Measurements from ENCODE around the gene CDH22. TPM values are rescaled to one million over a fixed set of nuclear protein-coding genes. Genes with fewer than 3 reads are reported as not detected.

The CDH22 gene
- total and polyA plus RNA-seq, 2 experiments from 2014 or later = 0.08 to 0.10 TPM

DNA sequence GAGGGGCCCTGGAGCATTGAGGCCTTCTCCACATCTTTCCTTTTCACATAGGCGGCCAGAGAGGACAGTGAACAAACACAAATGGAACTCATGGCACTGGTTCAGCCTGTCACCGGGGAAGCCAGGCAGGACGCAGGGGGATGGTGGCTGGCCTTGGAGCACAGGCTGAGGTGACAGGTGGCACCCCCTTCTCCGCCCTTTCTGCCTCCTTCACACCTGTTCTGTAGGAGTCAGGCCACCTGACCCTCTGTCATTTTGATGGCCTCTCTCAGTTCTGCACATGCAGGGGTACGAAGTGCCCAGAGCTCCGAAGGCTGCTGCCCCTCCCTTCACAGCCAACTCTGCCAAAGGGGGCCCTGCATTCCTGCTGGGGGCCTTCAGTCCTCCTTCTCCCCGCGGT lies 129.4 kb downstream of the CDH22 start:
- H3K4me3 Mint-ChIP-seq = no peak overlapping the region
- Histone ChIP-seq H3K79me2 (replicated peaks; ENCODE audit: insufficient read depth) (no peaks in the 10 kb centered on the region), H3K27me3 (ENCODE audit: insufficient read depth) (peaks cover 22% of the 10 kb centered on the region), H3K4me2 (no peak overlapping the region), H3F3A (replicated peaks; ENCODE audit: low read depth) (no peaks in the 10 kb centered on the region), H3K9me2 (ENCODE audit: insufficient read depth) (no peaks in the 10 kb centered on the region), H2AFZ (no peak overlapping the region), H3K36me3 (ENCODE audit: insufficient read depth) (no peaks in the 10 kb centered on the region), H3K27ac (ENCODE audit: low read depth) (no peak overlapping the region), H3K4me3 (no peak overlapping the region), H4K20me1 (replicated peaks; ENCODE audit: insufficient read depth) (no peaks in the 10 kb centered on the region), H3K4me1 (ENCODE audit: insufficient read depth) (no peaks in the 10 kb centered on the region)
- ATAC-seq (no peak), DNase-seq (ENCODE audit: low spot score) (no peak)
- H3K4me1 Mint-ChIP-seq = no peaks in the 10 kb centered on the region; the same call in 2 of the 3 replicates
- H3K36me3 Mint-ChIP-seq (ENCODE audit: low read depth) = no peaks in the 10 kb centered on the region; the same call in 2 of the 3 replicates
- H3K9me3 Mint-ChIP-seq = no peaks in the 10 kb centered on the region
- TF ChIP-seq, protein P1, sequence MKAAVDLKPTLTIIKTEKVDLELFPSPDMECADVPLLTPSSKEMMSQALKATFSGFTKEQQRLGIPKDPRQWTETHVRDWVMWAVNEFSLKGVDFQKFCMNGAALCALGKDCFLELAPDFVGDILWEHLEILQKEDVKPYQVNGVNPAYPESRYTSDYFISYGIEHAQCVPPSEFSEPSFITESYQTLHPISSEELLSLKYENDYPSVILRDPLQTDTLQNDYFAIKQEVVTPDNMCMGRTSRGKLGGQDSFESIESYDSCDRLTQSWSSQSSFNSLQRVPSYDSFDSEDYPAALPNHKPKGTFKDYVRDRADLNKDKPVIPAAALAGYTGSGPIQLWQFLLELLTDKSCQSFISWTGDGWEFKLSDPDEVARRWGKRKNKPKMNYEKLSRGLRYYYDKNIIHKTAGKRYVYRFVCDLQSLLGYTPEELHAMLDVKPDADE (IDR thresholded peaks at IDR 0.05) = no peak
- TF ChIP-seq ZNF114 (CRISPR knock-in tag; IDR thresholded peaks at IDR 0.05) (no peak), STAT1 (IDR thresholded peaks at IDR 0.05; ENCODE audit: unreplicated experiment) (no peak), JUNB (IDR thresholded peaks at IDR 0.05; ENCODE audit: unreplicated experiment) (no peak), POLR2AphosphoS5 (IDR thresholded peaks at IDR 0.05; ENCODE audit: low read depth) (no peak)
- H3K27me3 Mint-ChIP-seq (ENCODE audit: insufficient read depth, low read depth, poor library complexity) = peaks cover 22% of the 10 kb centered on the region
- H3K27ac Mint-ChIP-seq = no peak overlapping the region

DNA sequence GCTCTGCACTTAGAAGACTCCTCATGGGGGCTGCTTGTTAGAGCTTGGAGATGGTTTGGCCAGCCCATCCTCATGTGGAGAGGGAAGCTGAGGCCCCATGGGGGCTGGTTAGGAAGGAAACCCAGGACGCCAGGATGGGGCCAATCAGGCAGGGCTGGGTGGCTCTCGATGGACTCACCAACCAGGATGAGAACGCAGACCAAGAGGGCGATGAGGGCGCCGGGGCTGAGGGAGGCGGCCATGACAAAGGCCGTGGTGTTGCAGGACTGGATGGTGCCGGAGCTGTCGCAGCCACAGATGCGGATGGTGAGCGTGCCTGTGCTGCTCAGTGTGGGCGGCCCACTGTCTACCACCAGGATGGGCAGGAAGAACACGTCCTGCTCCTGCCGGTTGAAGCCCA lies 130.5 kb downstream of the CDH22 start:
- H4K20me1 ChIP-seq (replicated peaks; ENCODE audit: insufficient read depth) = no peaks in the 10 kb centered on the region
- no peaks in the 10 kb centered on the region for H3K9me3 Mint-ChIP-seq
- H3K4me3 Mint-ChIP-seq = no peak overlapping the region
- no peaks in the 10 kb centered on the region for H3K79me2 ChIP-seq (replicated peaks; ENCODE audit: insufficient read depth)
- ATAC-seq = no peak
- no peaks in the 10 kb centered on the region for H3K4me1 ChIP-seq (ENCODE audit: insufficient read depth)
- H3K36me3 ChIP-seq (ENCODE audit: insufficient read depth) = no peaks in the 10 kb centered on the region
- H3F3A ChIP-seq (replicated peaks; ENCODE audit: low read depth) = no peaks in the 10 kb centered on the region
- H3K9me2 ChIP-seq (ENCODE audit: insufficient read depth) = no peaks in the 10 kb centered on the region
- no peak overlapping the region for H3K4me2 ChIP-seq
- no peak overlapping the region for H2AFZ ChIP-seq
- peaks cover 33% of the 10 kb centered on the region for H3K27me3 ChIP-seq (ENCODE audit: insufficient read depth)
- H3K27ac ChIP-seq (ENCODE audit: low read depth) = no peak overlapping the region
- no peaks in the 10 kb centered on the region; the same call in 2 of the 3 replicates for H3K4me1 Mint-ChIP-seq
- TF ChIP-seq ZNF331 (CRISPR knock-in tag; IDR thresholded peaks at IDR 0.05; ENCODE audit: low read depth) (no peak), NANOG (IDR thresholded peaks at IDR 0.05; ENCODE audit: borderline replicate concordance) (no peak), JUNB (IDR thresholded peaks at IDR 0.05; ENCODE audit: unreplicated experiment) (no peak), CREB1 (CRISPR knock-in tag; IDR thresholded peaks at IDR 0.05; ENCODE audit: low read depth) (no peak)
- TF ChIP-seq, protein P2, sequence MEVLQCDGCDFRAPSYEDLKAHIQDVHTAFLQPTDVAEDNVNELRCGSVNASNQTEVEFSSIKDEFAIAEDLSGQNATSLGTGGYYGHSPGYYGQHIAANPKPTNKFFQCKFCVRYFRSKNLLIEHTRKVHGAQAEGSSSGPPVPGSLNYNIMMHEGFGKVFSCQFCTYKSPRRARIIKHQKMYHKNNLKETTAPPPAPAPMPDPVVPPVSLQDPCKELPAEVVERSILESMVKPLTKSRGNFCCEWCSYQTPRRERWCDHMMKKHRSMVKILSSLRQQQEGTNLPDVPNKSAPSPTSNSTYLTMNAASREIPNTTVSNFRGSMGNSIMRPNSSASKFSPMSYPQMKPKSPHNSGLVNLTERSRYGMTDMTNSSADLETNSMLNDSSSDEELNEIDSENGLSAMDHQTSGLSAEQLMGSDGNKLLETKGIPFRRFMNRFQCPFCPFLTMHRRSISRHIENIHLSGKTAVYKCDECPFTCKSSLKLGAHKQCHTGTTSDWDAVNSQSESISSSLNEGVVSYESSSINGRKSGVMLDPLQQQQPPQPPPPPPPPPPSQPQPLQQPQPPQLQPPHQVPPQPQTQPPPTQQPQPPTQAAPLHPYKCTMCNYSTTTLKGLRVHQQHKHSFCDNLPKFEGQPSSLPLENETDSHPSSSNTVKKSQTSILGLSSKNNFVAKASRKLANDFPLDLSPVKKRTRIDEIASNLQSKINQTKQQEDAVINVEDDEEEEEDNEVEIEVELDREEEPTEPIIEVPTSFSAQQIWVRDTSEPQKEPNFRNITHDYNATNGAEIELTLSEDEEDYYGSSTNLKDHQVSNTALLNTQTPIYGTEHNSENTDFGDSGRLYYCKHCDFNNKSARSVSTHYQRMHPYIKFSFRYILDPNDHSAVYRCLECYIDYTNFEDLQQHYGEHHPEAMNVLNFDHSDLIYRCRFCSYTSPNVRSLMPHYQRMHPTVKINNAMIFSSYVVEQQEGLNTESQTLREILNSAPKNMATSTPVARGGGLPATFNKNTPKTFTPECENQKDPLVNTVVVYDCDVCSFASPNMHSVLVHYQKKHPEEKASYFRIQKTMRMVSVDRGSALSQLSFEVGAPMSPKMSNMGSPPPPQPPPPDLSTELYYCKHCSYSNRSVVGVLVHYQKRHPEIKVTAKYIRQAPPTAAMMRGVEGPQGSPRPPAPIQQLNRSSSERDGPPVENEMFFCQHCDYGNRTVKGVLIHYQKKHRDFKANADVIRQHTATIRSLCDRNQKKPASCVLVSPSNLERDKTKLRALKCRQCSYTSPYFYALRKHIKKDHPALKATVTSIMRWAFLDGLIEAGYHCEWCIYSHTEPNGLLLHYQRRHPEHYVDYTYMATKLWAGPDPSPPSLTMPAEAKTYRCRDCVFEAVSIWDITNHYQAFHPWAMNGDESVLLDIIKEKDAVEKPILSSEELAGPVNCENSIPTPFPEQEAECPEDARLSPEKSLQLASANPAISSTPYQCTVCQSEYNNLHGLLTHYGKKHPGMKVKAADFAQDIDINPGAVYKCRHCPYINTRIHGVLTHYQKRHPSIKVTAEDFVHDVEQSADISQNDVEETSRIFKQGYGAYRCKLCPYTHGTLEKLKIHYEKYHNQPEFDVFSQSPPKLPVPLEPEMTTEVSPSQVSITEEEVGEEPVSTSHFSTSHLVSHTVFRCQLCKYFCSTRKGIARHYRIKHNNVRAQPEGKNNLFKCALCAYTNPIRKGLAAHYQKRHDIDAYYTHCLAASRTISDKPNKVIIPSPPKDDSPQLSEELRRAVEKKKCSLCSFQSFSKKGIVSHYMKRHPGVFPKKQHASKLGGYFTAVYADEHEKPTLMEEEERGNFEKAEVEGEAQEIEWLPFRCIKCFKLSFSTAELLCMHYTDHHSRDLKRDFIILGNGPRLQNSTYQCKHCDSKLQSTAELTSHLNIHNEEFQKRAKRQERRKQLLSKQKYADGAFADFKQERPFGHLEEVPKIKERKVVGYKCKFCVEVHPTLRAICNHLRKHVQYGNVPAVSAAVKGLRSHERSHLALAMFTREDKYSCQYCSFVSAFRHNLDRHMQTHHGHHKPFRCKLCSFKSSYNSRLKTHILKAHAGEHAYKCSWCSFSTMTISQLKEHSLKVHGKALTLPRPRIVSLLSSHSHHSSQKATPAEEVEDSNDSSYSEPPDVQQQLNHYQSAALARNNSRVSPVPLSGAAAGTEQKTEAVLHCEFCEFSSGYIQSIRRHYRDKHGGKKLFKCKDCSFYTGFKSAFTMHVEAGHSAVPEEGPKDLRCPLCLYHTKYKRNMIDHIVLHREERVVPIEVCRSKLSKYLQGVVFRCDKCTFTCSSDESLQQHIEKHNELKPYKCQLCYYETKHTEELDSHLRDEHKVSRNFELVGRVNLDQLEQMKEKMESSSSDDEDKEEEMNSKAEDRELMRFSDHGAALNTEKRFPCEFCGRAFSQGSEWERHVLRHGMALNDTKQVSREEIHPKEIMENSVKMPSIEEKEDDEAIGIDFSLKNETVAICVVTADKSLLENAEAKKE (CRISPR knock-in tag; IDR thresholded peaks at IDR 0.05) = no peak
- TF ChIP-seq, protein P3, sequence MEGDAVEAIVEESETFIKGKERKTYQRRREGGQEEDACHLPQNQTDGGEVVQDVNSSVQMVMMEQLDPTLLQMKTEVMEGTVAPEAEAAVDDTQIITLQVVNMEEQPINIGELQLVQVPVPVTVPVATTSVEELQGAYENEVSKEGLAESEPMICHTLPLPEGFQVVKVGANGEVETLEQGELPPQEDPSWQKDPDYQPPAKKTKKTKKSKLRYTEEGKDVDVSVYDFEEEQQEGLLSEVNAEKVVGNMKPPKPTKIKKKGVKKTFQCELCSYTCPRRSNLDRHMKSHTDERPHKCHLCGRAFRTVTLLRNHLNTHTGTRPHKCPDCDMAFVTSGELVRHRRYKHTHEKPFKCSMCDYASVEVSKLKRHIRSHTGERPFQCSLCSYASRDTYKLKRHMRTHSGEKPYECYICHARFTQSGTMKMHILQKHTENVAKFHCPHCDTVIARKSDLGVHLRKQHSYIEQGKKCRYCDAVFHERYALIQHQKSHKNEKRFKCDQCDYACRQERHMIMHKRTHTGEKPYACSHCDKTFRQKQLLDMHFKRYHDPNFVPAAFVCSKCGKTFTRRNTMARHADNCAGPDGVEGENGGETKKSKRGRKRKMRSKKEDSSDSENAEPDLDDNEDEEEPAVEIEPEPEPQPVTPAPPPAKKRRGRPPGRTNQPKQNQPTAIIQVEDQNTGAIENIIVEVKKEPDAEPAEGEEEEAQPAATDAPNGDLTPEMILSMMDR (conservative IDR thresholded peaks at IDR 0.05; ENCODE audit: low read depth in 2 of 2) = no peak
- TF ChIP-seq, protein P1 (IDR thresholded peaks at IDR 0.05) = no peak
- DNase-seq (ENCODE audit: low spot score) = no peak
- H3K27me3 Mint-ChIP-seq (ENCODE audit: insufficient read depth, low read depth, poor library complexity) = peaks cover 28% of the 10 kb centered on the region
- no peaks in the 10 kb centered on the region; the same call in 2 of the 3 replicates for H3K36me3 Mint-ChIP-seq (ENCODE audit: low read depth)
- no peak overlapping the region for H3K4me3 ChIP-seq
- no peak overlapping the region for H3K27ac Mint-ChIP-seq

Data from GM23338 (cell line).